GM12878 (cell line): ENCODE results near the gene SUSD6. TPM values are rescaled to one million over a fixed set of nuclear protein-coding genes. Genes with fewer than 3 reads are reported as not detected.

Source experiments
- BCL11A ChIP-seq: IDR thresholded peaks from 2 replicates; pipeline ENCODE4 v1.6.1; 2011; ENCODE audit warnings: low read depth, low read length
- BCLAF1 ChIP-seq: fragments of 450-650 bp; IDR thresholded peaks from 2 replicates; pipeline ENCODE4 v1.6.1; 2017; ENCODE audit warnings: antibody characterized with exemption, mild to moderate bottlenecking, moderate library complexity
- CBX5 ChIP-seq: sonication (generic); IDR thresholded peaks from 2 replicates; pipeline ENCODE4 v1.6.1; 2016; ENCODE audit warnings: low read depth, moderate library complexity, mild to moderate bottlenecking, inconsistent platforms
- ELK1 ChIP-seq: IDR thresholded peaks from 2 replicates; pipeline ENCODE4 v1.6.1; 2012; ENCODE audit warnings: low read depth, low read length, improper control_type of control experiment
- ETV6 ChIP-seq, 2 experiments: fragments of 450-650 bp in 1 of 2; IDR thresholded peaks in 1 of 2; conservative IDR thresholded peaks in 1 of 2; 2 replicates each; pipeline ENCODE4 v1.6.1; 2014; ENCODE audit warnings: antibody characterized with exemption in 1 of 2, borderline replicate concordance in 1 of 2, low read depth in 1 of 2, mild to moderate bottlenecking in 1 of 2, moderate library complexity in 1 of 2
- IRF5 ChIP-seq: fragments of 450-650 bp; IDR thresholded peaks from 2 replicates; pipeline ENCODE4 v1.6.1; 2017; ENCODE audit warnings: borderline replicate concordance
- MXI1 ChIP-seq: fragments of 150-350 bp; IDR thresholded peaks from 2 replicates; pipeline ENCODE4 v1.6.1; 2011; ENCODE audit warnings: low read depth, mild to moderate bottlenecking, inconsistent platforms, low read length, improper control_type of control experiment
- NR2C1 ChIP-seq: fragments of 450-650 bp; IDR thresholded peaks from 2 replicates; pipeline ENCODE4 v1.6.1; 2017; ENCODE audit warnings: antibody characterized with exemption, mild to moderate bottlenecking, moderate library complexity
- RAD21 ChIP-seq: IDR thresholded peaks from 2 replicates; pipeline ENCODE4 v1.6.1; 2011; ENCODE audit warnings: mild to moderate bottlenecking, low read depth, low read length, moderate library complexity; ENCODE audit not compliant: insufficient read depth
- STAT1 ChIP-seq: fragments of 450-650 bp; conservative IDR thresholded peaks from 2 replicates; pipeline ENCODE4 v1.6.1; 2014; ENCODE audit warnings: antibody characterized with exemption, mild to moderate bottlenecking
- ZNF622 ChIP-seq: fragments of 450-650 bp; IDR thresholded peaks from 2 replicates; pipeline ENCODE4 v1.6.1; 2017; ENCODE audit warnings: mild to moderate bottlenecking, inconsistent platforms
- ZSCAN29 ChIP-seq: fragments of 450-650 bp; IDR thresholded peaks from 2 replicates; pipeline ENCODE4 v1.6.1; 2017; ENCODE audit warnings: mild to moderate bottlenecking, moderate library complexity
- polyA plus RNA-seq, 11 experiments: library from polyadenylated mRNA; depleted of rRNA in 4 of 11; unstranded in 6 of 11; stranded (reverse) in 5 of 11; fragments of >200 nt; fragmentation: Nextera tagmentation in 4 of 11; fragmentation: Illumina TruSeq in 1 of 11; extraction: Ambion mirVana in 4 of 11; extraction: Trizol in 1 of 11; gene quantifications; 1 replicate in 1 of 11; 2 replicates in 10 of 11; pipeline versions ENCODE4 v1.2.1 to v1.2.3, GENCODE V29; 2011 to 2016; ENCODE audit warnings: inconsistent platforms in 2 of 11, missing spikeins in 2 of 11, low read depth in 1 of 11
- total RNA-seq, 4 experiments: library from RNA; depleted of rRNA in 3 of 4; stranded (reverse); fragments of >200 nt in 3 of 4; fragmentation: Illumina TruSeq in 1 of 4; extraction: Trizol in 1 of 4; gene quantifications; 2 replicates each; pipeline versions ENCODE4 v1.2.1 to v1.2.3, GENCODE V29; 2013 to 2021
- TF ChIP-seq, protein P1 (sequence below): fragments of 450-650 bp; IDR thresholded peaks from 2 replicates; pipeline ENCODE4 v1.6.1; 2018; ENCODE audit warnings: mild to moderate bottlenecking, low read depth, moderate library complexity; ENCODE audit not compliant: partially characterized antibody
- TF ChIP-seq, protein P2 (sequence below): IDR thresholded peaks from 2 replicates; pipeline ENCODE4 v1.6.1; 2011; ENCODE audit warnings: mild to moderate bottlenecking, low read depth, low read length, moderate library complexity; ENCODE audit not compliant: insufficient replicate concordance
- TF ChIP-seq, protein P3 (sequence below): fragments of 450-650 bp; IDR thresholded peaks from 2 replicates; pipeline ENCODE4 v1.6.1; 2018; ENCODE audit warnings: borderline replicate concordance, mild to moderate bottlenecking; ENCODE audit not compliant: partially characterized antibody

The SUSD6 gene
- total and polyA plus RNA-seq, 10 of the 15 experiments (the other 5 are each of a cell fraction or from before 2014, with no cell fraction given) = 6.6 to 39.8 (median 20.2) TPM

DNA sequence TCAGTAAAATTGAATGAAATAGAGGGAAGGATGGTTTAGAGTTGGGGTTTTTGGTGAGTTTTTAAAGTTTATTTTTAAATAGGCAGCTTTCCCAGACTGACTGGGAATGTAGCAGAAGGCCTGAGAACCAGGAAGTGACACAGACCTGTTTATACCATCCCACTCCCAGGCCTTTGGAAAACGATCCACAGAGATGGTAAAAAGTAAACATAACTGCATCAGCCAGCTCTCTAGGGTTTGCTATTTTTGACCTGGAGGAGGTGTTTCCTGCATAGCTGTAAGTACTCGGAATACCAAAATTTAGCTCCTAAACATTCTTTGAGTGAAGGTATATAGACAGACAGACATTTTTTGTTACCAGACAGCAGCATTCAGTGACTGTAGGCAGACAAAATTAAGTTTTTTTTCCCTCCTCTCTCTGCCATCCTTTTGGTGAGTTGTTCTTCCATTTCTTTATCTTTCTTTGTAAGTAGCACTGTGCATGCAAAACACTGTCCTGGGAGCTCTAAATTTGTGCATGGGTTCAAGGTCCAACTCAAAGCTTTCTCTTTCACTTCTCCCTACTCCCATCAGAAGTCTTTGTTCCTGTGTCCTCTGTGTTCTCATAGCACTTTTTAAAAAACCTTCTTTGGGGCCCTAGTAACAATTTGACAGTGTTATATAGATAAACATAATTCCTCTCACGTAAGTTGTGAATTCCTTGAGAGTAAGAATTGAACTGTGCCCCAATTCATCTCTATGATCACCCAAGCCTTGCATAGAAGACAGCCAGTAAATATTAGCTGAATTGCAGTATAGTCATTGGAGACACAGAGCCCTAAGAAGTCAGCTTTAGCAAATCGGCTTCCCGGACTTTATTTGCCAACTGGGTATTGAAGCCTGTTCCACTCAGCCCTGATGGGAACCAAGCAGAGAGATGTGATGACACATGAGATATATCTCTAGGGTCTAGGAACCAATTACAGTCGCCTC lies 37.4 kb downstream of the SUSD6 start (continued):
- TF ChIP-seq, protein P1, sequence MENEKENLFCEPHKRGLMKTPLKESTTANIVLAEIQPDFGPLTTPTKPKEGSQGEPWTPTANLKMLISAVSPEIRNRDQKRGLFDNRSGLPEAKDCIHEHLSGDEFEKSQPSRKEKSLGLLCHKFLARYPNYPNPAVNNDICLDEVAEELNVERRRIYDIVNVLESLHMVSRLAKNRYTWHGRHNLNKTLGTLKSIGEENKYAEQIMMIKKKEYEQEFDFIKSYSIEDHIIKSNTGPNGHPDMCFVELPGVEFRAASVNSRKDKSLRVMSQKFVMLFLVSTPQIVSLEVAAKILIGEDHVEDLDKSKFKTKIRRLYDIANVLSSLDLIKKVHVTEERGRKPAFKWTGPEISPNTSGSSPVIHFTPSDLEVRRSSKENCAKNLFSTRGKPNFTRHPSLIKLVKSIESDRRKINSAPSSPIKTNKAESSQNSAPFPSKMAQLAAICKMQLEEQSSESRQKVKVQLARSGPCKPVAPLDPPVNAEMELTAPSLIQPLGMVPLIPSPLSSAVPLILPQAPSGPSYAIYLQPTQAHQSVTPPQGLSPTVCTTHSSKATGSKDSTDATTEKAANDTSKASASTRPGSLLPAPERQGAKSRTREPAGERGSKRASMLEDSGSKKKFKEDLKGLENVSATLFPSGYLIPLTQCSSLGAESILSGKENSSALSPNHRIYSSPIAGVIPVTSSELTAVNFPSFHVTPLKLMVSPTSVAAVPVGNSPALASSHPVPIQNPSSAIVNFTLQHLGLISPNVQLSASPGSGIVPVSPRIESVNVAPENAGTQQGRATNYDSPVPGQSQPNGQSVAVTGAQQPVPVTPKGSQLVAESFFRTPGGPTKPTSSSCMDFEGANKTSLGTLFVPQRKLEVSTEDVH = no peak
- no peak for TF ChIP-seq ELK1
- no peak for TF ChIP-seq IRF5
- no peak for TF ChIP-seq NR2C1
- TF ChIP-seq ZSCAN29 = no peak
- TF ChIP-seq BCL11A = no peak
- no peak for TF ChIP-seq BCLAF1
- TF ChIP-seq, protein P2, sequence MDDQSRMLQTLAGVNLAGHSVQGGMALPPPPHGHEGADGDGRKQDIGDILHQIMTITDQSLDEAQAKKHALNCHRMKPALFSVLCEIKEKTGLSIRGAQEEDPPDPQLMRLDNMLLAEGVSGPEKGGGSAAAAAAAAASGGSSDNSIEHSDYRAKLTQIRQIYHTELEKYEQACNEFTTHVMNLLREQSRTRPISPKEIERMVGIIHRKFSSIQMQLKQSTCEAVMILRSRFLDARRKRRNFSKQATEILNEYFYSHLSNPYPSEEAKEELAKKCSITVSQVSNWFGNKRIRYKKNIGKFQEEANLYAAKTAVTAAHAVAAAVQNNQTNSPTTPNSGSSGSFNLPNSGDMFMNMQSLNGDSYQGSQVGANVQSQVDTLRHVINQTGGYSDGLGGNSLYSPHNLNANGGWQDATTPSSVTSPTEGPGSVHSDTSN = no peak
- TF ChIP-seq STAT1 = no peak
- TF ChIP-seq, protein P3, sequence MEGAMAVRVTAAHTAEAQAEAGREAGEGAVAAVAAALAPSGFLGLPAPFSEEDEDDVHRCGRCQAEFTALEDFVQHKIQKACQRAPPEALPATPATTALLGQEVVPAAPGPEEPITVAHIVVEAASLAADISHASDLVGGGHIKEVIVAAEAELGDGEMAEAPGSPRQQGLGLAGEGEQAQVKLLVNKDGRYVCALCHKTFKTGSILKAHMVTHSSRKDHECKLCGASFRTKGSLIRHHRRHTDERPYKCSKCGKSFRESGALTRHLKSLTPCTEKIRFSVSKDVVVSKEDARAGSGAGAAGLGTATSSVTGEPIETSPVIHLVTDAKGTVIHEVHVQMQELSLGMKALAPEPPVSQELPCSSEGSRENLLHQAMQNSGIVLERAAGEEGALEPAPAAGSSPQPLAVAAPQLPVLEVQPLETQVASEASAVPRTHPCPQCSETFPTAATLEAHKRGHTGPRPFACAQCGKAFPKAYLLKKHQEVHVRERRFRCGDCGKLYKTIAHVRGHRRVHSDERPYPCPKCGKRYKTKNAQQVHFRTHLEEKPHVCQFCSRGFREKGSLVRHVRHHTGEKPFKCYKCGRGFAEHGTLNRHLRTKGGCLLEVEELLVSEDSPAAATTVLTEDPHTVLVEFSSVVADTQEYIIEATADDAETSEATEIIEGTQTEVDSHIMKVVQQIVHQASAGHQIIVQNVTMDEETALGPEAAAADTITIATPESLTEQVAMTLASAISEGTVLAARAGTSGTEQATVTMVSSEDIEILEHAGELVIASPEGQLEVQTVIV = no peak
- TF ChIP-seq CBX5 = no peak
- no peak for TF ChIP-seq ZNF622
- TF ChIP-seq MXI1 = no peak
- no peak for TF ChIP-seq RAD21
- no peak for TF ChIP-seq ETV6 (conservative IDR thresholded peaks at IDR 0.05 in 1 of 2, IDR thresholded peaks at IDR 0.05 in 1 of 2; ENCODE audit: borderline replicate concordance in 1 of 2, low read depth in 1 of 2)
